Rectal smooth muscle tissue (tissue), 1 donor: Measurements from ENCODE around the gene CDC20B.

Experiments
- H3K27ac ChIP-seq: one replicate; pipeline ENCODE4 v1.7.0; 2013; ENCODE audit warnings: low read depth, low read length, inconsistent platforms
- H3K27me3 ChIP-seq: one replicate; pipeline ENCODE4 v1.7.0; 2013; ENCODE audit warnings: low read length; ENCODE audit not compliant: control insufficient read depth, insufficient read depth
- H3K36me3 ChIP-seq: one replicate; pipeline ENCODE4 v1.7.0; 2013; ENCODE audit warnings: low read length; ENCODE audit not compliant: control insufficient read depth, insufficient read depth
- H3K4me1 ChIP-seq: one replicate; pipeline ENCODE4 v1.7.0; 2013; ENCODE audit warnings: low read length; ENCODE audit not compliant: control insufficient read depth, insufficient read depth
- H3K4me3 ChIP-seq: one replicate; pipeline ENCODE4 v1.7.0; 2013; ENCODE audit warnings: low read length
- H3K9ac ChIP-seq: one replicate; pipeline ENCODE4 v1.7.0; 2013; ENCODE audit warnings: low read length

Gene CDC20B

GRCh38 chr5:55151923-55152842, 20.8 kb downstream of the CDC20B start:
- Histone ChIP-seq H3K4me1 (no peaks in the 10 kb centered on the region), H3K36me3 (no peaks in the 10 kb centered on the region), H3K27me3 (no peaks in the 10 kb centered on the region), H3K27ac (no peak overlapping the region), H3K4me3 (no peak overlapping the region), H3K9ac (no peak overlapping the region)

- no peak overlapping the region for H3K27ac ChIP-seq
- no peaks in the 10 kb centered on the region for H3K36me3 ChIP-seq
- no peak overlapping the region for H3K4me3 ChIP-seq
- H3K4me1 ChIP-seq, result no peaks in the 10 kb centered on the region
- no peak overlapping the region for H3K9ac ChIP-seq
- H3K27me3 ChIP-seq, result no peaks in the 10 kb centered on the region
Measured at GRCh38 chr5:55149308-55149795, 23.6 kb downstream of the CDC20B start.

GRCh38 chr5:55146543-55147151, 26.3 kb downstream of the CDC20B start:
- Histone ChIP-seq H3K4me3 (no peak overlapping the region), H3K36me3 (no peaks in the 10 kb centered on the region), H3K9ac (no peak overlapping the region), H3K27me3 (no peaks in the 10 kb centered on the region), H3K27ac (no peak overlapping the region), H3K4me1 (no peaks in the 10 kb centered on the region)

GRCh38 chr5:55146080-55146479, 26.9 kb downstream of the CDC20B start:
- Histone ChIP-seq H3K9ac (no peak overlapping the region), H3K4me1 (no peaks in the 10 kb centered on the region), H3K4me3 (no peak overlapping the region), H3K36me3 (no peaks in the 10 kb centered on the region), H3K27ac (no peak overlapping the region), H3K27me3 (no peaks in the 10 kb centered on the region)

GRCh38 chr5:55143624-55144023, 29.4 kb downstream of the CDC20B start:
- H3K9ac ChIP-seq, result no peak overlapping the region
- H3K4me3 ChIP-seq, result no peak overlapping the region
- H3K27me3 ChIP-seq, result no peaks in the 10 kb centered on the region
- H3K4me1 ChIP-seq, result no peaks in the 10 kb centered on the region
- no peak overlapping the region for H3K27ac ChIP-seq
- H3K36me3 ChIP-seq, result no peaks in the 10 kb centered on the region

- Histone ChIP-seq H3K4me1 (no peaks in the 10 kb centered on the region), H3K4me3 (no peak overlapping the region), H3K27me3 (no peaks in the 10 kb centered on the region), H3K36me3 (no peaks in the 10 kb centered on the region), H3K9ac (no peak overlapping the region), H3K27ac (no peak overlapping the region)
Measured at GRCh38 chr5:55141945-55142690, 30.9 kb downstream of the CDC20B start.

- Histone ChIP-seq H3K4me1 (no peaks in the 10 kb centered on the region), H3K27me3 (no peaks in the 10 kb centered on the region), H3K4me3 (no peak overlapping the region), H3K36me3 (no peaks in the 10 kb centered on the region), H3K9ac (no peak overlapping the region), H3K27ac (no peak overlapping the region)
Measured at GRCh38 chr5:55140908-55141665, 31.9 kb downstream of the CDC20B start.

GRCh38 chr5:55136521-55136920, 36.5 kb downstream of the CDC20B start:
- no peaks in the 10 kb centered on the region for H3K27me3 ChIP-seq
- no peak overlapping the region for H3K27ac ChIP-seq
- H3K4me3 ChIP-seq, result no peak overlapping the region
- no peak overlapping the region for H3K9ac ChIP-seq
- no peaks in the 10 kb centered on the region for H3K36me3 ChIP-seq
- no peaks in the 10 kb centered on the region for H3K4me1 ChIP-seq

- H3K9ac ChIP-seq, result no peak overlapping the region
- no peak overlapping the region for H3K27ac ChIP-seq
Measured at GRCh38 chr5:55134053-55134722, 38.8 kb downstream of the CDC20B start.

GRCh38 chr5:55123365-55123764, 49.6 kb downstream of the CDC20B start:
- Histone ChIP-seq H3K4me3 (no peak overlapping the region), H3K27me3 (no peaks in the 10 kb centered on the region), H3K9ac (no peak overlapping the region), H3K36me3 (no peaks in the 10 kb centered on the region), H3K27ac (no peak overlapping the region), H3K4me1 (no peaks in the 10 kb centered on the region)

More at GRCh38 chr5:55134053-55134722, 38.8 kb downstream of the CDC20B start:
- no peaks in the 10 kb centered on the region for H3K27me3 ChIP-seq
- no peak overlapping the region for H3K4me3 ChIP-seq
- no peaks in the 10 kb centered on the region for H3K4me1 ChIP-seq
- H3K36me3 ChIP-seq, result no peaks in the 10 kb centered on the region

- Histone ChIP-seq H3K27ac (no peak overlapping the region), H3K27me3 (no peaks in the 10 kb centered on the region), H3K4me3 (no peak overlapping the region), H3K4me1 (no peaks in the 10 kb centered on the region), H3K9ac (no peak overlapping the region), H3K36me3 (no peaks in the 10 kb centered on the region)
Measured at GRCh38 chr5:55114061-55114460, 58.9 kb downstream of the CDC20B start.
